MM.1S (cell line): ENCODE results near the gene HOMER2.

Source experiments
- DNase-seq: peaks from one replicate; pipeline ENCODE4 v3.0.0-alpha.2; 2015
- H2AFZ ChIP-seq: fragments of 300-600 bp; sonication (generic); 2 replicates; pipeline ENCODE4 v1.6.0; 2016; ENCODE audit warnings: antibody characterized with exemption, low read length
- H3F3A ChIP-seq: fragments of 300-600 bp; sonication (generic); 2 replicates; pipeline ENCODE4 v1.6.1; 2016; ENCODE audit warnings: mild to moderate bottlenecking, antibody characterized with exemption, low read length, moderate library complexity, mixed read lengths; ENCODE audit not compliant: insufficient read depth
- H3K27ac ChIP-seq: fragments of 300-600 bp; sonication (generic); 2 replicates; pipeline ENCODE4 v1.5.1; 2016; ENCODE audit warnings: mild to moderate bottlenecking, low read length
- H3K27me3 ChIP-seq: fragments of 300-600 bp; sonication (generic); replicated peaks from 2 replicates; pipeline ENCODE4 v1.6.0; 2016; ENCODE audit warnings: low read length; ENCODE audit not compliant: insufficient read depth
- H3K36me3 ChIP-seq: fragments of 300-600 bp; sonication (generic); replicated peaks from 2 replicates; pipeline ENCODE4 v1.6.1; 2016; ENCODE audit warnings: mild to moderate bottlenecking, low read length, mixed read lengths; ENCODE audit not compliant: insufficient read depth
- H3K4me1 ChIP-seq: fragments of 300-600 bp; sonication (generic); 2 replicates; pipeline ENCODE4 v1.6.1; 2016; ENCODE audit warnings: low read length, mixed read lengths
- H3K4me2 ChIP-seq: fragments of 300-600 bp; sonication (generic); 2 replicates; pipeline ENCODE4 v1.6.0; 2016; ENCODE audit warnings: low read depth, low read length
- H3K4me3 ChIP-seq: fragments of 300-600 bp; sonication (generic); 2 replicates; pipeline ENCODE4 v1.5.1; 2016; ENCODE audit warnings: low read length, mixed read lengths
- H3K79me2 ChIP-seq: fragments of 300-600 bp; sonication (generic); 2 replicates; pipeline ENCODE4 v1.6.1; 2016; ENCODE audit warnings: mixed run types, low read length, mixed read lengths
- H3K9ac ChIP-seq: fragments of 300-600 bp; sonication (generic); 2 replicates; pipeline ENCODE4 v1.6.1; 2016; ENCODE audit warnings: low read length, mixed read lengths
- H3K9me2 ChIP-seq: fragments of 300-600 bp; sonication (generic); replicated peaks from 2 replicates; pipeline ENCODE4 v1.6.1; 2016; ENCODE audit warnings: mild to moderate bottlenecking, low read length, mixed read lengths; ENCODE audit not compliant: insufficient read depth
- H3K9me3 ChIP-seq: fragments of 300-600 bp; sonication (generic); replicated peaks from 2 replicates; pipeline ENCODE4 v1.6.1; 2016; ENCODE audit warnings: mild to moderate bottlenecking, low read length, mixed read lengths; ENCODE audit not compliant: insufficient read depth
- H4K20me1 ChIP-seq: fragments of 300-600 bp; sonication (generic); 2 replicates; pipeline ENCODE4 v1.6.1; 2016; ENCODE audit warnings: mild to moderate bottlenecking, low read length, moderate library complexity, mixed read lengths; ENCODE audit not compliant: insufficient read depth
- CTCF ChIP-seq: fragments of 300-600 bp; sonication (generic); IDR thresholded peaks from 2 replicates; pipeline ENCODE4 v1.5.1; 2016; ENCODE audit warnings: antibody characterized with exemption, low read length, mixed read lengths
- EZH2 ChIP-seq: fragments of 300-600 bp; sonication (generic); optimal IDR thresholded peaks from 2 replicates; pipeline ENCODE3; 2017; ENCODE audit warnings: low read depth, mild to moderate bottlenecking, antibody characterized with exemption, low read length, mixed read lengths
- EZH2phosphoT487 ChIP-seq: fragments of 300-600 bp; sonication (generic); IDR thresholded peaks from 2 replicates; pipeline ENCODE4 v1.6.1; 2018; ENCODE audit warnings: antibody characterized with exemption, low read length

HOMER2 gene

GRCh38 chr15:82921939-82922338, 30.6 kb downstream of the HOMER2 start:
- H3K79me2 ChIP-seq = no peaks in the 10 kb centered on the region
- TF ChIP-seq CTCF (no peak), EZH2phosphoT487 (no peak), EZH2 (no peak)
- H2AFZ ChIP-seq = no peak overlapping the region
- H3K4me1 ChIP-seq = no peaks in the 10 kb centered on the region
- H3K4me3 ChIP-seq = no peak overlapping the region
- no peaks in the 10 kb centered on the region for H3K9me3 ChIP-seq
- no peak overlapping the region for H3K27ac ChIP-seq
- H3K36me3 ChIP-seq = no peaks in the 10 kb centered on the region
- H3K9me2 ChIP-seq = no peaks in the 10 kb centered on the region
- no peak overlapping the region for H3K9ac ChIP-seq
- H3K27me3 ChIP-seq = no peaks in the 10 kb centered on the region
- DNase-seq = no peak
- no peak overlapping the region for H3K4me2 ChIP-seq
- H4K20me1 ChIP-seq = no peaks in the 10 kb centered on the region
- H3F3A ChIP-seq = no peaks in the 10 kb centered on the region

DNA sequence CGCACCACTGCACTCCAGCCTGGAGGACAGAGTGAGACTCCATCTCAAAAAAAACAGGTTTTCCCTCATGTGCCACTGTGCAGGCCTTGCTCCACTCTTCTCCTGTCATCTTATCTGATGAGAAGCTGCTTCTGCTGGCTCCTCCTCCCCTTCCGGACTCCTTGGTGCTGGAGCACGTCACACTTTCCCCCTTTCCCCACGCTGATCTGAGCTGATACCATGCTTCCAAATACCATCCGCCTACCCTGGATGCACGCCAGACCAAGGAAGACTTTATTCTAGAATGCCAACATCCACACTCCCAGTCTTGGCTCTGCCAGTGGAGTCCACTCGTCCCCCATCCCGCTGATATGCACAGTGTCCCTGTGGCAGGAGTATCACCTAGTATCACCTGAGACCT, 31.3 kb downstream of the HOMER2 start:
- no peaks in the 10 kb centered on the region for H3F3A ChIP-seq
- H3K9me3 ChIP-seq = no peaks in the 10 kb centered on the region
- no peak overlapping the region for H3K4me2 ChIP-seq
- TF ChIP-seq EZH2 (no peak), EZH2phosphoT487 (no peak), CTCF (no peak)
- no peaks in the 10 kb centered on the region for H3K36me3 ChIP-seq
- no peaks in the 10 kb centered on the region for H3K4me1 ChIP-seq
- no peak overlapping the region for H3K27ac ChIP-seq
- H3K27me3 ChIP-seq = no peaks in the 10 kb centered on the region
- H4K20me1 ChIP-seq = no peaks in the 10 kb centered on the region
- no peak overlapping the region for H3K4me3 ChIP-seq
- H2AFZ ChIP-seq = no peak overlapping the region
- no peak overlapping the region for H3K9ac ChIP-seq
- H3K9me2 ChIP-seq = no peaks in the 10 kb centered on the region
- H3K79me2 ChIP-seq = no peaks in the 10 kb centered on the region
- no peak for DNase-seq

DNA sequence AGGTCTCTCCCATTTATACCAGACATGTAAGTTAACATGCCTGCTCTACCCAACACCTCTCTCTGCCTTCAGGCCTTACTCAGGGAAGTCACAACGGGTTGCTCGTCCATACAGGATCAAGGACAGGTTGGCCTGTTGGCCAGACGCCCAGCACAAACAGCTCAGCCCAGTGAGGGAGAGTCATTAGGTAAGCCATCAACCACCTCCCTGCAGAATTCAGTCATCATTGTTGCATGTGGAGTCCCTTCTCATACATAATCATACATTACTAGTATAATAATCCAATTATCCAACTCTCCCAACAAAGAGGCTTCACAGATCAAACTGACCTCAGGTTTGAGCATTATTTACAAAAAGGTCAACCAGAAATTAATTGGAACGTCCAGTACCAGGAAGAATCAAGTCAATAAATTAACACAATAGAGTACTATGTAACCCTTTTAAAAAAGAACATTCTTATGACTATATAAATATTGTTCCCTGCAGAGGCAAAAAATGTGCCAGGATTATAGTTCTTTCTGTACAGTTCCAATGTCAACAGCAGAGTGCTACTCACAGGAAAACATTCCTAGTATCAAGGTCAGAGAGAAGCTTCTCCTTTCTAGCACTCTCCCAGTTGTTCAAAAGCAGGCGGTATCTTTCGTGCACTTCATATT, 33.2 kb downstream of the HOMER2 start:
- H2AFZ ChIP-seq = no peak overlapping the region
- H3K36me3 ChIP-seq = no peaks in the 10 kb centered on the region
- no peaks in the 10 kb centered on the region for H3K79me2 ChIP-seq
- no peaks in the 10 kb centered on the region for H4K20me1 ChIP-seq
- TF ChIP-seq EZH2 = no peak
- TF ChIP-seq EZH2phosphoT487 = no peak
- no peak for TF ChIP-seq CTCF
- H3K9me3 ChIP-seq = no peaks in the 10 kb centered on the region
- no peaks in the 10 kb centered on the region for H3F3A ChIP-seq
- H3K9me2 ChIP-seq = no peaks in the 10 kb centered on the region
- no peaks in the 10 kb centered on the region for H3K4me1 ChIP-seq
- no peak overlapping the region for H3K27ac ChIP-seq
- H3K4me3 ChIP-seq = no peak overlapping the region
- H3K9ac ChIP-seq = no peak overlapping the region
- no peak for DNase-seq
- H3K4me2 ChIP-seq = no peak overlapping the region
- H3K27me3 ChIP-seq = no peaks in the 10 kb centered on the region
